Endothelial cell of umbilical vein (primary cell): Measurements from ENCODE around the gene NFATC3. TPM values are rescaled to one million over a fixed set of nuclear protein-coding genes. Genes with fewer than 3 reads are reported as not detected.

Experiments
- BruUV-seq: library from RNA; stranded (reverse); fragments of 400-500 nt; replicated peaks from 2 replicates; lab custom pipeline; 2021; lab: Mats Ljungman, UMichigan
- CTCF ChIA-PET: fragments of 300-600, 350-600 bp; sonication (Branson Sonifier 250); formaldehyde crosslinking; loops from one replicate; lab custom pipeline; 2021; ENCODE audit warnings: antibody characterized with exemption, inconsistent platforms; lab: Charles Lee
- POLR2A ChIA-PET: fragments of 300-600, 350-600 bp; sonication (Branson Sonifier 250); formaldehyde crosslinking; loops from one replicate; lab custom pipeline; 2021; ENCODE audit warnings: antibody characterized with exemption, inconsistent platforms; lab: Charles Lee
- DNase-seq: peaks from one replicate; pipeline ENCODE4 v3.0.0-alpha.2; 2011; ENCODE audit warnings: low read depth, low spot score
- FAIRE-seq: peaks from 2 replicates; lab custom pipeline; 2011; peaks lifted over from hg19 to GRCh38; lab: Jason Lieb, UNC
- H2AFZ ChIP-seq: 2 replicates; pipeline ENCODE4 v1.6.0; 2012; ENCODE audit warnings: low read depth, low read length, control low read depth, inconsistent platforms
- H3K27ac ChIP-seq: 2 replicates; pipeline ENCODE4 v1.5.1; 2011; ENCODE audit warnings: low read depth, mild to moderate bottlenecking, control low read depth, low read length, moderate library complexity; ENCODE audit not compliant: insufficient read depth
- H3K27me3 ChIP-seq, 2 experiments: 2 replicates each; pipeline versions ENCODE4 v1.6.0 to v1.6.1; 2011; ENCODE audit warnings: low read length in 2 of 2, mixed read lengths in 1 of 2; ENCODE audit not compliant: control insufficient read depth in 2 of 2, insufficient read depth in 2 of 2
- H3K36me3 ChIP-seq, 2 experiments: 2 replicates in 1 of 2; 3 replicates in 1 of 2; pipeline ENCODE4 v1.5.1; 2011; ENCODE audit warnings: low read length in 2 of 2, mild to moderate bottlenecking in 1 of 2, moderate library complexity in 1 of 2; ENCODE audit not compliant: control insufficient read depth in 2 of 2, insufficient read depth in 2 of 2; ENCODE audit errors: extremely low read depth in 1 of 2
- H3K4me1 ChIP-seq: 3 replicates; pipeline ENCODE4 v1.5.1; 2011; ENCODE audit warnings: mild to moderate bottlenecking, low read length; ENCODE audit not compliant: control insufficient read depth, insufficient read depth; ENCODE audit errors: extremely low read depth
- H3K4me2 ChIP-seq: 2 replicates; pipeline ENCODE4 v1.6.1; 2011; ENCODE audit warnings: low read length, control low read depth, mixed read lengths; ENCODE audit not compliant: insufficient read depth
- H3K4me3 ChIP-seq, 3 experiments: fragments of 200-600 bp in 1 of 3; sonication (generic), shearing (Covaris generic) in 1 of 3; replicated peaks in 1 of 3; 2 replicates each; pipeline ENCODE4 v1.5.1; 2011 to 2016; ENCODE audit warnings: control low read depth in 3 of 3, low read length in 3 of 3, mild to moderate bottlenecking in 2 of 3, inconsistent platforms in 1 of 3, low read depth in 1 of 3, moderate library complexity in 1 of 3; ENCODE audit not compliant: insufficient read depth in 1 of 3
- H3K79me2 ChIP-seq: 2 replicates; pipeline ENCODE4 v1.6.0; 2012; ENCODE audit warnings: low read length, inconsistent platforms; ENCODE audit not compliant: control insufficient read depth, insufficient read depth
- H3K9ac ChIP-seq: replicated peaks from 2 replicates; pipeline ENCODE3; 2011; ENCODE audit warnings: low read length, control low read depth; ENCODE audit not compliant: insufficient read depth; ENCODE audit errors: extremely low read depth
- H3K9me1 ChIP-seq: replicated peaks from 3 replicates; pipeline ENCODE4 v1.6.0; 2011; ENCODE audit warnings: mild to moderate bottlenecking, low read length; ENCODE audit not compliant: control insufficient read depth, insufficient read depth; ENCODE audit errors: extremely low read depth
- H3K9me3 ChIP-seq: replicated peaks from 2 replicates; pipeline ENCODE4 v1.5.1; 2012; ENCODE audit warnings: low read length, inconsistent platforms; ENCODE audit not compliant: control insufficient read depth, insufficient read depth
- H4K20me1 ChIP-seq: replicated peaks from 2 replicates; pipeline ENCODE3; 2011; ENCODE audit warnings: mild to moderate bottlenecking, low read length; ENCODE audit not compliant: control insufficient read depth, insufficient read depth; ENCODE audit errors: extremely low read depth
- EZH2 ChIP-seq: IDR thresholded peaks from 2 replicates; pipeline ENCODE4 v1.6.1; 2012; ENCODE audit warnings: borderline replicate concordance, low read depth, mild to moderate bottlenecking, moderate library complexity, low read length, inconsistent platforms; ENCODE audit not compliant: severe bottlenecking
- GATA2 ChIP-seq: IDR thresholded peaks from 2 replicates; pipeline ENCODE4 v1.7.0; 2011; ENCODE audit warnings: low read depth, mild to moderate bottlenecking, moderate library complexity, mixed read lengths, low read length; ENCODE audit not compliant: insufficient read length, insufficient read depth
- MYC ChIP-seq: IDR thresholded peaks from one replicate; pipeline ENCODE4 v1.6.1; 2011; ENCODE audit warnings: mild to moderate bottlenecking, low read depth, low read length
- POLR2AphosphoS5 ChIP-seq: IDR thresholded peaks from 2 replicates; pipeline ENCODE4 v1.6.1; 2012; ENCODE audit warnings: low read depth, mild to moderate bottlenecking, control low read depth, low read length, moderate library complexity; ENCODE audit not compliant: insufficient read depth
- dilution Hi-C: fragments of 300-500 bp; cut with MboI; formaldehyde crosslinking; loops from one replicate; pipeline ENCODE4 v1.15.0; 2019; ENCODE audit warnings: low sequenced_read_pairs; ENCODE audit not compliant: extremely low pct_ligation_motif_present
- intact Hi-C: fragments of 100-400 bp; cut with micrococcal nuclease; formaldehyde crosslinking; loops from one replicate; pipeline ENCODE4 v1.10.0; 2022
- polyA plus RNA-seq, 4 experiments: library from polyadenylated mRNA; depleted of rRNA in 3 of 4; stranded (reverse) in 3 of 4; unstranded in 1 of 4; fragments of >200 nt; gene quantifications; 2 replicates each; pipeline versions ENCODE4 v1.2.1 to v1.2.3, GENCODE V29; 2011 to 2012; ENCODE audit warnings: missing spikeins in 1 of 4
- total RNA-seq: library from RNA; stranded (reverse); gene quantifications from 2 replicates; pipeline ENCODE4 v1.2.3, GENCODE V29; 2021
- TF ChIP-seq, protein P1 (sequence below), 2 donors: IDR thresholded peaks; 1 replicate in 1 of 2; 2 replicates in 1 of 2; pipeline ENCODE4 v1.5.1; 2011; ENCODE audit warnings: low read length in 2 of 2, mild to moderate bottlenecking in 2 of 2, moderate library complexity in 2 of 2, control low read depth in 1 of 2, inconsistent platforms in 1 of 2, low read depth in 1 of 2; ENCODE audit not compliant: insufficient read depth in 1 of 2; ENCODE audit errors: extremely low read depth in 1 of 2

NFATC3 gene
- total and polyA plus RNA-seq, 2 donors (not counting 3 experiments of a cell fraction or from before 2014, with no cell fraction given): 15.6 to 33.1 TPM

DNA sequence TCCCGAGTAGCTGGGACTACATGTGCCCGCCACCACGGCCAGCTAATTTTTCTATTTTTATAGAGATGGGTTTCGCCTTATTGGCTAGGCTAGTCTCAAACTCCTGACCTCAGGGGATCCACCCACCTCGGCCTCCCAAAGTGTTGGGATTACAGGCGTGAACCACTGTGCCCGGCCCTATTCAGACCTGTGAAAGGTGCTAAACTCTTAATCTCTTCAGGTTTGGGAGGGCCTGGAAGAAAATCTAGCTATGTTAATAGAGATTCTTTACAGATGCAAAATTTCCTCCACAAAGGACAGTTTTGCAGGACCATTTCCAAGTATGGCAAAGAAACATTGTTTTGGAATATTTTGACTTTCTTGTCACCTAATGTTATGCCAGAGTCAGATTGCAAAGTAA, 156.9 kb downstream of the NFATC3 start:
- DNase-seq (no peak), FAIRE-seq (no peak)
- Histone ChIP-seq H3K4me2 (no peak overlapping the region), H3K27me3 (no peaks in the 10 kb centered on the region), H3K9me3 (no peaks in the 10 kb centered on the region), H3K27ac (no peak overlapping the region), H3K79me2 (no peaks in the 10 kb centered on the region), H2AFZ (no peak overlapping the region), H3K9ac (no peak overlapping the region), H3K36me3 (no peaks in the 10 kb centered on the region), H3K9me1 (no peaks in the 10 kb centered on the region), H3K4me1 (peaks cover 12% of the 10 kb centered on the region), H3K4me3 (no peak overlapping the region), H4K20me1 (no peaks in the 10 kb centered on the region)
- TF ChIP-seq POLR2AphosphoS5 (no peak), GATA2 (no peak), MYC (no peak), EZH2 (no peak)
- TF ChIP-seq, protein P1, sequence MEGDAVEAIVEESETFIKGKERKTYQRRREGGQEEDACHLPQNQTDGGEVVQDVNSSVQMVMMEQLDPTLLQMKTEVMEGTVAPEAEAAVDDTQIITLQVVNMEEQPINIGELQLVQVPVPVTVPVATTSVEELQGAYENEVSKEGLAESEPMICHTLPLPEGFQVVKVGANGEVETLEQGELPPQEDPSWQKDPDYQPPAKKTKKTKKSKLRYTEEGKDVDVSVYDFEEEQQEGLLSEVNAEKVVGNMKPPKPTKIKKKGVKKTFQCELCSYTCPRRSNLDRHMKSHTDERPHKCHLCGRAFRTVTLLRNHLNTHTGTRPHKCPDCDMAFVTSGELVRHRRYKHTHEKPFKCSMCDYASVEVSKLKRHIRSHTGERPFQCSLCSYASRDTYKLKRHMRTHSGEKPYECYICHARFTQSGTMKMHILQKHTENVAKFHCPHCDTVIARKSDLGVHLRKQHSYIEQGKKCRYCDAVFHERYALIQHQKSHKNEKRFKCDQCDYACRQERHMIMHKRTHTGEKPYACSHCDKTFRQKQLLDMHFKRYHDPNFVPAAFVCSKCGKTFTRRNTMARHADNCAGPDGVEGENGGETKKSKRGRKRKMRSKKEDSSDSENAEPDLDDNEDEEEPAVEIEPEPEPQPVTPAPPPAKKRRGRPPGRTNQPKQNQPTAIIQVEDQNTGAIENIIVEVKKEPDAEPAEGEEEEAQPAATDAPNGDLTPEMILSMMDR (IDR thresholded peaks at IDR 0.05; ENCODE audit: extremely low read depth in 1 of 2, insufficient read depth in 1 of 2, low read depth in 1 of 2, low read length in 2 of 2): no peak
- ChIA-PET POLR2A (no interaction called here), CTCF (interaction anchor here (0.7 to 2.3 kb wide), 8 partner anchors 9 to 483 kb away, joined by 3 to 12 read pairs (median 5); partner anchors contain the start of gene SLC7A6)
- intact Hi-C loops: no loop called here
- dilution Hi-C loops: no loop called here
- no TSS peak for BruUV-seq
